Measurements from ENCODE around the gene QRICH2. TPM values are rescaled to one million over a fixed set of nuclear protein-coding genes. Genes with fewer than 3 reads are reported as not detected.

QRICH2 gene
- total and polyA plus RNA-seq, 9 of the 15 experiments (the other 6 are each of a cell fraction or from before 2014, with no cell fraction given), result 0.03 to 1.6 (median 0.81) TPM

DNA sequence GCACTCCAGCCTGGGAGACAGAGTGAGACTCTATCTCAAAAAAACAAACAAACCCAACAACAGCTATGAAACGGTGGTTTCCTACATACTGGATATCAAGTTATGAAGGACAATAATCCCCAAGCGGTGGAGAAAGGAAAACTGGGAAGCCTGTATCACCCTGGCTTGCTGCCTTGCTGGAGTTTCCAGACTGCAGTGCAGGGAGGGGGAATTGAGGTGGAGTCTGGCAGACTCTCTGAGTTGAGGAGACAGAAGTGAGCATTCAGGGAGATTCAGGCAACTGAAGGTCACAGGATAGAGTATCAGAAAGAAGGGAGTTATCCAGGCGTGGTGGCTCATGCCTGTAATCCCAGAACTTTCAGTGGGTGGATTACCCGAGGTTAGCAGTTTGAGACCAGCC is 11.9 kb downstream of the QRICH2 start:
- H3K4me3 ChIP-seq, result no peak overlapping the region
- no peak for ATAC-seq

DNA sequence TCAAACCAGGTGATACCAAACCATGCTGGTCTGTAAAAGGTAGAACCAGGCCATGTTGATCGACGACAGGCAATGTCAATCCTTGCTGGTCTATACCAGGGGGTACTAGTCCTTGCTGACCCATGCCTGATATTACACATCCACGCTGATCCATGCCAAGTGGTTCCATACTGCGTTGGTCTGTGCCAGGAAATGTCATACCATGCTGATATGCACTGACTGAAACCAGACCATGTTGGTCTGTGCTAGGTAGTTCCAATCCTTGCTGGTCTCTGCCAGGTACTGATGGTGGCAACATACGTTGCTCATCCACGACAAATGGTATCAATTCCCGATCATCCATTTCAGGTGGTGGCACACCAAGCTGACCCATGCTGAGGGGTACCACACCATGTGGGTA is 15.0 kb downstream of the QRICH2 start:
- ATAC-seq (no peak), DNase-seq (ENCODE audit: extremely low read depth in 1 of 4, low spot score in 3 of 4) (no peak), FAIRE-seq (no peak)
- Histone ChIP-seq H3K36me3 (ENCODE audit: control insufficient read depth, insufficient read depth, low read length) (0 out of 3 replicates have a peak, but pooled peaks cover 3% of the 10 kb centered on the region), H3K4me1 (replicated peaks in 1 of 2; ENCODE audit: control insufficient read depth in 2 of 2, insufficient read depth in 2 of 2, low read length in 2 of 2) (no peaks in the 10 kb centered on the region), H3K9me1 (ENCODE audit: control insufficient read depth, insufficient read depth, low read length) (no peaks in the 10 kb centered on the region), H3K9me3 (replicated peaks; ENCODE audit: control insufficient read depth, insufficient read depth, low read depth, low read length) (no peaks in the 10 kb centered on the region), H3K9ac (ENCODE audit: insufficient read depth in 1 of 2, low read depth in 2 of 2, low read length in 2 of 2) (no peak overlapping the region), H3K4me2 (ENCODE audit: insufficient read depth, low read length) (no peak overlapping the region), H3K27ac (ENCODE audit: extremely low read depth, low read depth, low read length) (no peak overlapping the region), H4K20me1 (replicated peaks; ENCODE audit: control insufficient read depth, insufficient read depth, low read length) (no peaks in the 10 kb centered on the region), H3K4me3 (no peak overlapping the region), H3K27me3 (ENCODE audit: control insufficient read depth in 2 of 2, insufficient read depth in 2 of 2, low read length in 2 of 2) (no peaks in the 10 kb centered on the region), H2AFZ (ENCODE audit: low read depth, low read length) (no peak overlapping the region), H3K79me2 (ENCODE audit: control insufficient read depth, insufficient read depth, low read length) (no peaks in the 10 kb centered on the region)
- BruUV-seq (replicated peaks), result no TSS peak
- CTCF ChIA-PET (ENCODE audit: low intra/inter-chr PET ratio), result no interaction called here
- 69% methylated on average over 7 of the region's 7 CpGs for WGBS (ENCODE audit: insufficient coverage, low coverage, missing lambda C conversion rate)
- POLR2A ChIA-PET, result interaction anchor here (0.7 to 1.0 kb wide), 3 partner anchors 24 to 140 kb away, joined by 3 read pairs; no protein-coding TSS in a partner anchor
- intact Hi-C loops (cut with micrococcal nuclease) (no loop called here), in situ Hi-C loops (cut with MboI) (loop anchor here (5.0 kb wide), 3 partner anchors 166 to 381 kb away; no protein-coding TSS in a partner anchor)
- TF ChIP-seq FOXK2 (conservative IDR thresholded peaks at IDR 0.05 in 1 of 2, IDR thresholded peaks at IDR 0.05 in 1 of 2; ENCODE audit: low read depth in 2 of 2) (no peak), PURB (CRISPR knock-in tag; IDR thresholded peaks at IDR 0.05; ENCODE audit: low read depth) (no peak), NCOA1 (IDR thresholded peaks at IDR 0.05; ENCODE audit: low read depth) (no peak), DPF2 (IDR thresholded peaks at IDR 0.05) (no peak), COPS2 (conservative IDR thresholded peaks at IDR 0.05) (no peak), ZBTB8A (IDR thresholded peaks at IDR 0.05; ENCODE audit: partially characterized antibody) (no peak), ZNF561 (CRISPR knock-in tag; conservative IDR thresholded peaks at IDR 0.05) (no peak), ZNF431 (CRISPR knock-in tag; IDR thresholded peaks at IDR 0.05) (no peak)
- TF ChIP-seq, protein P1, sequence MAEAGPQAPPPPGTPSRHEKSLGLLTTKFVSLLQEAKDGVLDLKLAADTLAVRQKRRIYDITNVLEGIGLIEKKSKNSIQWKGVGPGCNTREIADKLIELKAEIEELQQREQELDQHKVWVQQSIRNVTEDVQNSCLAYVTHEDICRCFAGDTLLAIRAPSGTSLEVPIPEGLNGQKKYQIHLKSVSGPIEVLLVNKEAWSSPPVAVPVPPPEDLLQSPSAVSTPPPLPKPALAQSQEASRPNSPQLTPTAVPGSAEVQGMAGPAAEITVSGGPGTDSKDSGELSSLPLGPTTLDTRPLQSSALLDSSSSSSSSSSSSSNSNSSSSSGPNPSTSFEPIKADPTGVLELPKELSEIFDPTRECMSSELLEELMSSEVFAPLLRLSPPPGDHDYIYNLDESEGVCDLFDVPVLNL (CRISPR knock-in tag; IDR thresholded peaks at IDR 0.05; ENCODE audit: low read depth), result no peak
- TF ChIP-seq, protein P2, sequence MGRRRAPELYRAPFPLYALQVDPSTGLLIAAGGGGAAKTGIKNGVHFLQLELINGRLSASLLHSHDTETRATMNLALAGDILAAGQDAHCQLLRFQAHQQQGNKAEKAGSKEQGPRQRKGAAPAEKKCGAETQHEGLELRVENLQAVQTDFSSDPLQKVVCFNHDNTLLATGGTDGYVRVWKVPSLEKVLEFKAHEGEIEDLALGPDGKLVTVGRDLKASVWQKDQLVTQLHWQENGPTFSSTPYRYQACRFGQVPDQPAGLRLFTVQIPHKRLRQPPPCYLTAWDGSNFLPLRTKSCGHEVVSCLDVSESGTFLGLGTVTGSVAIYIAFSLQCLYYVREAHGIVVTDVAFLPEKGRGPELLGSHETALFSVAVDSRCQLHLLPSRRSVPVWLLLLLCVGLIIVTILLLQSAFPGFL (CRISPR knock-in tag; IDR thresholded peaks at IDR 0.05), result no peak
- TF ChIP-seq, protein P3, sequence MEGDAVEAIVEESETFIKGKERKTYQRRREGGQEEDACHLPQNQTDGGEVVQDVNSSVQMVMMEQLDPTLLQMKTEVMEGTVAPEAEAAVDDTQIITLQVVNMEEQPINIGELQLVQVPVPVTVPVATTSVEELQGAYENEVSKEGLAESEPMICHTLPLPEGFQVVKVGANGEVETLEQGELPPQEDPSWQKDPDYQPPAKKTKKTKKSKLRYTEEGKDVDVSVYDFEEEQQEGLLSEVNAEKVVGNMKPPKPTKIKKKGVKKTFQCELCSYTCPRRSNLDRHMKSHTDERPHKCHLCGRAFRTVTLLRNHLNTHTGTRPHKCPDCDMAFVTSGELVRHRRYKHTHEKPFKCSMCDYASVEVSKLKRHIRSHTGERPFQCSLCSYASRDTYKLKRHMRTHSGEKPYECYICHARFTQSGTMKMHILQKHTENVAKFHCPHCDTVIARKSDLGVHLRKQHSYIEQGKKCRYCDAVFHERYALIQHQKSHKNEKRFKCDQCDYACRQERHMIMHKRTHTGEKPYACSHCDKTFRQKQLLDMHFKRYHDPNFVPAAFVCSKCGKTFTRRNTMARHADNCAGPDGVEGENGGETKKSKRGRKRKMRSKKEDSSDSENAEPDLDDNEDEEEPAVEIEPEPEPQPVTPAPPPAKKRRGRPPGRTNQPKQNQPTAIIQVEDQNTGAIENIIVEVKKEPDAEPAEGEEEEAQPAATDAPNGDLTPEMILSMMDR (IDR thresholded peaks at IDR 0.05 in 2 of 3, conservative IDR thresholded peaks at IDR 0.05 in 1 of 3; ENCODE audit: insufficient read depth in 2 of 3, low read depth in 1 of 3, low read length in 3 of 3), result no peak

More for the DNA sequence above, 11.9 kb downstream of the QRICH2 start:
- ChIA-PET CTCF (ENCODE audit: low intra/inter-chr PET ratio) (no interaction called here), POLR2A (no interaction called here)
- no TSS peak for BruUV-seq (replicated peaks)
- Histone ChIP-seq H2AFZ (ENCODE audit: low read depth, low read length) (no peak overlapping the region), H3K9me1 (ENCODE audit: control insufficient read depth, insufficient read depth, low read length) (no peaks in the 10 kb centered on the region), H4K20me1 (replicated peaks; ENCODE audit: control insufficient read depth, insufficient read depth, low read length) (no peaks in the 10 kb centered on the region), H3K4me1 (replicated peaks in 1 of 2; ENCODE audit: control insufficient read depth in 2 of 2, insufficient read depth in 2 of 2, low read length in 2 of 2) (no peaks in the 10 kb centered on the region), H3K27ac (ENCODE audit: extremely low read depth, low read depth, low read length) (no peak overlapping the region), H3K9ac (ENCODE audit: insufficient read depth in 1 of 2, low read depth in 2 of 2, low read length in 2 of 2) (no peak overlapping the region), H3K79me2 (ENCODE audit: control insufficient read depth, insufficient read depth, low read length) (no peaks in the 10 kb centered on the region), H3K4me2 (ENCODE audit: insufficient read depth, low read length) (no peak overlapping the region), H3K36me3 (ENCODE audit: control insufficient read depth, insufficient read depth, low read length) (0 out of 3 replicates have a peak, but pooled peaks cover 3% of the 10 kb centered on the region), H3K27me3 (ENCODE audit: control insufficient read depth in 2 of 2, insufficient read depth in 2 of 2, low read length in 2 of 2) (no peaks in the 10 kb centered on the region), H3K9me3 (replicated peaks; ENCODE audit: control insufficient read depth, insufficient read depth, low read depth, low read length) (no peaks in the 10 kb centered on the region)
- 16% methylated on average over 4 of the region's 4 CpGs for WGBS (ENCODE audit: insufficient coverage, low coverage, missing lambda C conversion rate)
- in situ Hi-C loops (cut with MboI), result no loop called here
- intact Hi-C loops (cut with micrococcal nuclease), result loop anchor here (5.0 kb wide), 2 partner anchors 174 to 284 kb away; no protein-coding TSS in a partner anchor
- TF ChIP-seq TGIF2 (CRISPR knock-in tag; IDR thresholded peaks at IDR 0.05) (no peak), CBFA2T2 (conservative IDR thresholded peaks at IDR 0.05) (no peak), NCOR1 (IDR thresholded peaks at IDR 0.05) (no peak), SMARCA4 (IDR thresholded peaks at IDR 0.05) (no peak)
- DNase-seq (ENCODE audit: extremely low read depth in 1 of 4, low spot score in 3 of 4) (no peak), FAIRE-seq (no peak)

All from K562 (cell line).